Activated CD8-positive, alpha-beta memory T cell treated with anti-CD3 and anti-CD28 coated beads, Interleukin-2, amount 50 U/mL, for 24 hours (primary cell): ENCODE results near the gene KIAA1671.

ENCODE experiments used
- DNase-seq: peaks from one replicate; pipeline ENCODE4 v3.0.0-alpha.2; 2020; ENCODE audit errors: extremely low read depth

Gene KIAA1671

DNA sequence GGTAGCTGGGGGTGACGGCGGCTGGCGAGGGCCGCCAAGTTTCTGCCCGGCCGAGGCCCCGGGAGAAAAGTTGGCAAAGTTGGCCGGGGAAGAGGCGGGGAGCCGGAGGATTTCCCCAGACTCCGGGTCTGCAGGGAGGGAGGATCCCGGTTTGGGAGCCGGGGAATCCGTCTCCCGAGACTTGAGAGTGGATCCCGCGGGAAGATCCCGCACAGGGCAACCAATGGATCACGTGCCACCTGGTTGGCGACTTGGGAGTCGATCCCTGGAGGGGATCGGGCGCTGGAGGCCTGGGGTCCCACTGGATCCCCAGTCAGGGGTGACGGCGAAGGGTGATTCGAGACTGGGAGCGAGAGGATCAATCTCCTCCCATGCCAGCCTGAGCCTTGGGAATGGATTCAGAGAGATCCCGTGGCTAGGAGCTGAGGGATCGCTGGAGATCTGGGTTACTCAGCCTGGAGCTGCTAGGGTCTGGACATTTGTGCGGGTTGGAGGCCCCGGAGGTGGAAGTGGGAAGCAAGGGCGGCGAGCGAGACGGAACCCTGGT is 394 bp downstream of the KIAA1671 start:
- no peak for DNase-seq

DNA sequence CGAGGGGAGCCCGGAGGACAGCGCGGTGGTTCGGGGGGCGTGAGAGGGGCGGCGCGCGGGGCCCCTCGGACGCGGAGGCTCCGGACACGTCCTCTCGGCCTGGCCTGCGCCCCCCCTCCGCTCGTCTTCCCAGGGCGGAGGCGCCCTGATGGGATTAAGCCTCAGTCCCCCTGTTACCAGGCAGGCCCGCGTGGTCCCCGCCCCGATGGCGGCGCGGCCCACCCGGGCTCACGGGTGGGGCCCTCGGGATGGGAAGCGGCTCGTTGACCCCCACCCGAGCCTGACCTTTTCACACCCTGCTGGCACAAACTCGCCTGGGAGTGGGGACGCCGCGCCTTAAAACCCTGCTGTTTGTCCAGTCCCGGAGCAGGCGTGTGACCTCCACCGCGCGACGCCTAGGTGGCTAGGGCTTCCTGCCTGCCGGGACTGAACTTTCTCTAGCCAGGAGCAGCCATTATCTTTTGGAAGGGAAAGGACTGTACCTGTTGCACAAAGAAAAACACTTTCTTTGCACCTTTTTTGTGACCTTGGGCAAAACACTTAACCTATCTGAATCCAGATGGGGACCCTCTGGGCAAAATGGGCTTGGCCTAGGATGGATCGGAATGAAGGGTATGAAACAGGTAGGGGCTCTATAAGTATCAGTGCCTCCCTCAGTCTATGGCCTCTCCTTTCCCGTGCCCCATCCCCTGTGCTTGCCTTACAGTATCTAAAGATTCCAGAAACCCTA is 1.0 kb downstream of the KIAA1671 start:
- no peak for DNase-seq

DNA sequence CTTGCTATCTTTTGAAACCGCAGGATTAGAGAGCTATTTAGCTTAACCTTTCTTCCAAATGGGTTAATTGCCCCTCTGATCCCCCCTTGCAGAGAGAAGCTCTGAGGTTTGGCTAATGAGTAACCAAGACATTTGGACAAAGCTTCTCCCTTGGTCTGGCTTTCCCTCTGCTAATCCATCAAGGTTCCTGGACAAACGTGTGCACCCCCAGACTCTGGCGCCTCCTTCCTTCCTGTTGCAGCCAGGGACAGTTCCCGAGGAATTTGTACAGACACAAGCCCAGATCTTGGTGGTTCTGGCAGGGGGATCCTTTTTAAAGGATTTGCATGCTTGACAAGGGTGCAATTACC is 1.6 kb downstream of the KIAA1671 start:
- no peak for DNase-seq

DNA sequence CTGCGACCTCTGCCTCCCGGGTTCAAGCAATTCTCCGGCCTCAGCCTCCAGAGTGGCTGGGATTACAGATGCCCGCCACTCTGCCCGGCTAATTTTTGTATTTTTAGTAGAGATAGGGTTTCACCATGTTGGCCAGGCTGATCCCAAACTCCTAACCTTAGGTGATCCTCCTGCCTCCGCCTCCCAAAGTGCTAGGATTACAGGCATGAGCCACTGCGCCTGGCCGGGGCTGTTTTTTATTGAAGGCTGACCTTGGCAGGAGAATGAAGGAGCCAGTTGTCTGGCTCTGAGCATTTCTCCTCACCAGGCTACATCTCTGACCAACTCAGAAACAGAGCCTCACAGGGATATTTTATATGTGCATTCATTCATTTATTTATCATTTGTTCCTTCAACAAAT is 2.3 kb downstream of the KIAA1671 start:
- DNase-seq, result no peak

DNA sequence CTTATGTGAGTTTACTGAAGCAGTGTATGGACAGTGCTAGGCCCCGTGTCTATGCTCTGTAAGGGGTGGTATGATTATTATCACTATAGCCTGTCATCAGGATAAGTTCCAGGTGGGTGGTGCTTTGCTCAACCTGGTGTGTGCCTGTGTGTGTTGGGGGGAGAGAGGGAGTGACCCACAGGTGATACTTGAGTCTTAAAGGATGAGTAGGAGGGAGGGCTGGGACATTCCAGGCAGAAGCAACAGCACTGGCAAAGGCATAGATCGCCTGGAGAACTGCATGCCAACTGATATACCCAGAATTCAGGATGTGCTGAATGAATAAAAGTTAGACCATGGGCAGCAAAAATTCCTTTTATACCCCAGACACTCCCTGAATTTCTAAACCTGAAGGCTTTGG is 4.5 kb downstream of the KIAA1671 start:
- DNase-seq, result no peak

DNA sequence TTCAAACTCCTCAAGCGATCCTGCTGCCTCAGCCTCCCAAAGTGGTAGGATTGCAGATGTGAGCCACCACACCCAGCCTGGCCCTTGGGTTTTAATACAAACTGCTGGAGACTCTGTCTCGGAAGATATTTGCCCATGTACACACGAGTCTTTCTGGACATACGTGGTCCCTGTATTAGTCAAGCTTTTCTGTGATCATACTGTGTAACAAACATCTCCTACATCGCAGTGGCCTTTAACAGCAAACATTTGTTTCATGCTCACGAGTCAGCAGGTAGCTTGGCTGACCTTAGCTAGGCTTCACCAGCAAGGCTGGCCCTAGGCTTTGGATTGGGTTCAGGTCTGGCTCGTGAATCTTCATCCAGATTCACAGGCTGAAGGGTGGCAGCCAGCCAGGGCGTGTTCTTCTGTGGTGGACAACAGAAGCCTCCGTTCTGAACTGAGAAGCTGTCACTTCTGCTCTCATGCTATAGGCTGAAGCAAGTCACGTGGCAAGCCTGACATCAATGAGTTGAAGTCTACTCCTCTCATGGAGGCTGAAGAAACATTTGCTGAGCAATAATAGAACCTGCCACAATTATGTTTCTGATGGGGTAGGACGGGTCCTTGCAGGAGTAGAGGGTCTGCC is 8.8 kb downstream of the KIAA1671 start:
- DNase-seq, result no peak

DNA sequence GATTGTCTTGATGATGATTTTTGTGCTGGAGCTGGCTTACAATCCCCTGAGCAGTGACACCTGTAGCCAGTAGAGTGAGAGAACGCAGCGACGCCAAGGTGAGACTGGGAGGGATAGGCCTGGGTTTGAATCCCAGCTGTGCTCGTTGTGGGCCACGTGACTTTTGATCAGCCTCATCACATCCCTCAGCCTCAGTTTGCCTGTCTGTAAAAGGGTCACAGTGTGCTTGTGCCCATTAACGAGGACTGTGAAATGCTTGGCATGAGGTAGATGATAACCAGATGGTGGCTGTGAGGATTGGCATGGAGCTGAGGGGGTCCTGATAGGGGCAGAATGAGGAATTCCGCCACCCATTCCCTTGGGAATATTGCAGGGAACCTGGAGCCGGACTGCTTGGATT is 9.6 kb downstream of the KIAA1671 start:
- DNase-seq, result no peak

DNA sequence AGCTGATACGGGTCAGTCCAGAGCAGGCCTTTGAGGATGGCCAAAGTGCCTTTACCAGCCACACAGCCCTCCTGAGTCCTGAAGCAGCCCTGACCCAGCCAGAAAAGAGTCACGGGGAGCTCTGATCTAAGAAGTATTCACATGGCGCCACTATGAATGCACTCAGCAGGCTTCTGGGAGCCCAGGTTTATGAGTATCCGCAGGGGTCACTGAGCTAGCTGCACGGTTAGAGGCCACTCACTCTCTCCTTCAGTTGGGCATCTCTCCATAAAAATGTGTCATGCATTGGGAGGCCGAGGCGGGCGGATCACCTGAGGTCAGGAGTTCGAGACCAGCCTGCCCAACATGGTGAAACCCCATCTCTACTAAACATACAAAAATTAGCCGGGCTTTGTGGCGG is 10.3 kb downstream of the KIAA1671 start:
- DNase-seq, result no peak

DNA sequence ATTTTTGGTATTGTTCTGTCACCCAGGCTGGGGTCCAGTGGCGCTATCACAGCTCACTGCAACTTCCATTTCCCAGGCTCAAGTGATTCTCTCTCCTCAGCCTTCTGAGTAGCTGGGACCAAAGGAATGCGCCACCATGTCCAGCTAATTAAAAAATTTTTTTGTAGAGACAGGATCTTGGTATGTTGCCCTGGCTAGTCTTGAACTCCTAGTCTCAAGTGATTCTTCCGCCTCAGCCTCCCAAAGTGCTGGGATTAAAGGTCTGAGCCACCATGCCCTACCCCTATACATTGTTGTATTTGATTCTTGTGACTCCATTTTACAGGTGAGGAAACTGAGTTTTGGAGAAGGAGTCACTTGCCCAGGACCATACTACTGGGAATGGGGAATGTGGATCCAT is 11.9 kb downstream of the KIAA1671 start:
- DNase-seq, result no peak

DNA sequence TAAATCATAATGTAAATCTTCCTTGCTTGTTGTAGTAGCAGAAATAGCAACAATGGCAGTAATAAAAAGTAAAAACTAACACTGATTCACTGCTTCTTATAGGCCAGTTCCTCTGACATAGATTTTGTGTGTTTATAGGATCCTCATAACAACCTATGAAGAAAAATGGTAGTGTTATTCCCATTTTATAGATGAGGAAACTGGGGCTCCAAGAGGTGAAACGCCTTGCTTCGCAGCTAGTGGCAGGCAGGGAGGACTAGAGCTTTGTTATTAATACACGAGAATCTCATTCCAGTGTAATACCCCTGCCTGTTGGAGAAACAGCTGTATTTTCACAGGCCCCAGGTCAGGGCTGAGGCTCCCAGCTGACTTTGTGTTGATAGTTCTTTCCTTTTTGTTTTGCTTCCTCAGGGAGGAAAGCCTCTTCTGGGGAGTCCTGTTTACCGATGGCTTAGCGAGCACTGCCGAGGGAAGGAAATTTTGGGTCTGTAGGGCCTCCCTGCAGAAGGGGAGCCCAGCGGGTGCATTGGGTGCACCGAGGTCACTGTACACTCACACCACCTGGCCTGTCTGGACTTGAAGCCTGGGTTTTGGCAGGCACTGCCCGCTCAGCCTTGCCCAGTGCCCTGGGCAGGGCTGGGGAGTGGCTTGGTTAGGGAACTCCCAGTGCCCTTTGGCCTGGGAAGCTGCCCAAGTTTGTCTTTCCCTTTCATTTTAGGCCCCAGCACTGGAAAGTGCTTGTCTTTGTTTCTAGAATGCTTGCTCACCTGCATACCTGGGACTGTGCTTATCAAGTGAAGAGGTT is 13.5 kb downstream of the KIAA1671 start:
- DNase-seq, result no peak

DNA sequence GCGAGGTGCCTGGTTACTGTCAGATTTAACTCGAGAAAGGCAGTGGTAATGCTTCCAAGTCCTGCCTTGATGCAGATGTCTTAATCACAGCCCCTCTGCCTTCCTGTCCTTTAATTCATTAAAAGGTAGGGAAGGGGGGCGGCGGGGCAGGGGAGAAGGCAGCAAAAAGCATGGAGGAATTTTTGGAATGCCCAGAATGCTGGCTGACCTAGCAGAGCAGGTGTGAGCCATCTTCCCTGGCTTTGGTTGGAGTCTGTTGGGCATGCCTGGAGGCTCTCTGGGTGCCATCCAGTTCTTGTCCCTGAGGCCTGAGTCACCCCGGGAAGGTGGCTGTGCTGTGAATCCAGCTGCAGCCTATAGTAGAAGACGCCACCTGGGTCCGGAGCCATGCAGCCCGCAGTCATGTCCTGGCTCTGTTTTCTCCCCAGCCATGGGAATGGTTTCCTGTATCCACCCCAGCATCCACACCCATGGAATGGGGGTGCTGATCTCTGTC is 15.6 kb downstream of the KIAA1671 start:
- no peak for DNase-seq

DNA sequence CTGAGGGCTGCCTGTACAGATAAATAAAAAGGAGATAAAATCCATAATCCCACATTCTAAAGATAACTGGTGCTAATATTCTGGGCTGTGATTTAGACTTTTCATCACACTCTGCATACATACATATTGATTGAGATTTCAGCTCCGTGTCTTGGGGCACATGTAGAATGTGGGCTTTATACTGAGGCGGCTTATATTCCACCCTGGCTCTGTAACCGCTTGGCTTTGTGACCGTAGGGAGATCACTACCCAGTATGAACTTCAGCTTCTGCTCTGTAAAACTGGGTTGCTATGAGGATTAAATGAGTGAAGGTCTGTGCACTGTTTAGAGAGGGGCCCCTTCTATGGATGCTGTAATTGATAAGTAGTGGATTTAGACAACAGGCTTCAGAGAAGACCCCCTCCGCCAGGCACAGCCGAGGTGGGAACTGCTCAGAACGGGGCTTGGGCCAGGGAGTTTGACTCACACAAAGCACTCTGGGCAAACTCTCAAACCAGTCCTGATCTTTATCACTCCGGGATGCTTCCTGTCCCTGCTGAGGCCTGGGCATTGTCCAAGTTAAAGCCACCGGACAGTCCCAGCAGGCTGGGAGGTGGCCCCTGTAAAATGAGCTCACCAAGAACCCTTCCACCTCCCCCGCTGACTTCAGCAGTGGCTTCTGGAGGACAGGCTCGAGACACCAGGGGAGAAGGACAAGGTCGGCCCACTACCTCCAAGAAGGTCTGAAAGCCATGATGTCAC is 17.2 kb downstream of the KIAA1671 start:
- no peak for DNase-seq

DNA sequence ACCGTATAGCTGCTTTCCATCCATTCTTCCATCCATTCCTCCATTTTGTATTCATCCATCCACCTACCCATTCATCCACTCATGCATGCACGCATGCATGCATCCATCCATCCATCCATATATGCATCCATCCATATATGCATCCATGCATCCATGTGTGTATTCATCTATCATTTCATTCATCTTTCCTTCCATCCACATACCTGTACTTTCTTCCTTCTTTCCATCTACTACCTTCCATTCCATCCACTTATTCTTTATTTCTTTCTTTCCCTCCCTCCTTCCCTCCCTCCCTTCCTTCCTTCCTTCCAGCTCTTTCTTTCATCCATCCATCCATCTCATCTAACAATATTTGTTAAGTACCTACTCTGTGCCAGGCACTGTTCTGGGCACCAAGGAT is 19.9 kb downstream of the KIAA1671 start:
- DNase-seq, result no peak

DNA sequence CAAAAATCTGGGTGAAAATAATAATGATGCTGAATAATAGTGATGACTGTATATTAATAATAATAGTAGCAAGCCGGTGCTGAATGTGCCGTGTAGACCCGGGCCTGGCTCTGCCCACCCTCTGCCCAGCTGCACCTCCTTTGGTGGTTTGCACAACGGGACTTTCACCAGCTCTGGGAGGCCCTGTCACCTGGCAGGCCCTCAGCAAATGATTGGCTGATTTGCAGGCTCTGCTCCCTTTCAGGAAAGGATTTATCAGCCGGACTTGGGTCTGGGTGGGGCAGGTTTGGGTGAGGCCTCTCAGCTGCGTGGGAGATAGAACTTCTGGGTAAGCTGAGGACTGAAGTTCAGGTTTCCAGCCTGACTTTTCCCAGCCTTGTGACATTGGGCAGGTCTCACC is 21.4 kb downstream of the KIAA1671 start:
- DNase-seq, result no peak

DNA sequence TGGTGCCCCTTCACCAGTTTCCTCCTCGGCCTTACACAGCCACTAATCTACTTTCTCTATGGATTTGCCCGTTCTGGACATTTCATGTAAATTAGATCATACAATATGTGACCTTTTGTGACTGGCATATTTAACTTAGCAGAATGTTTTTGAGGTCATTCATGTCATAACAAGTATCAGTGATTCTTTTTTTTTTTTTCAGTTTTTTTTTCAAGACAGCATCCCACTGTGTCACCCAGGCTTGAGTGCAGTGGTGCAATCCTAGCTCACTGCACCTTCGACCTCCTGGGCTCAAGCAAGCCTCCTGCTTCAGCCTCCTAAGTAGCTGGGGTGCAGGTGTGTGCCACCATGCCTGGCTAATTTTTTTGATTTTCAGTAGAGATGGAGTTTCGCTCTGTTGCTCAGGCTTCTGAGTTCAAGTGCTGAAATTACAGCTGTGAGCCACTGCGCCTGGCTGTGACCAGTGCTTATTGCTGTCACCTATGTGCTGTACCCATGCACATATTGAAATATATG is 22.7 kb downstream of the KIAA1671 start:
- DNase-seq, result no peak

DNA sequence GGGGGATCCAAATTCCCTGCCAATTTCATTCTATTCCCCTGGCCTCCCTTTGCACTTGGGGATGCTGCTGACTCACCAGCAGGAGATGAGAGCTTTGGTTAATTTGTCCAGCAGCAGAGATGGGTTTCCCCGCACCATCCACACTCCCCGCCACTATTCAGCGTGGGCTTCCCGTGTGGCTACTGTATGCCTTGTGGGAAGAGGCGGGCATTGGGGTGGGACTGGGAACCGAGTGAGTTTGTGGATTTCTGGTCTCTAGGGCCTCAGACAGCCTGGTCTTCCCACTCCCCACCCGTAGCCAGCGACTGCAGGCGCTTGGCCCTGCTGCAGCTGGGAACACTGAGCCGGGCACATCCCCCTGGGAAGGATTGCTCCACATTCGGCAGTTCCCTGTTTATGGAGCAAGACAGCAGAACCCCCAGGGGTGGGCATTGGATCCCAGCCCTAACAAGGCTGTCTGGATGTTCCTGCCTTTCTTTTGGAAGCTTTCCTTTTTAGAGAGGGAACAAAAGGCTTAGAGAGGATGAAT is 23.4 kb downstream of the KIAA1671 start:
- DNase-seq, result no peak

DNA sequence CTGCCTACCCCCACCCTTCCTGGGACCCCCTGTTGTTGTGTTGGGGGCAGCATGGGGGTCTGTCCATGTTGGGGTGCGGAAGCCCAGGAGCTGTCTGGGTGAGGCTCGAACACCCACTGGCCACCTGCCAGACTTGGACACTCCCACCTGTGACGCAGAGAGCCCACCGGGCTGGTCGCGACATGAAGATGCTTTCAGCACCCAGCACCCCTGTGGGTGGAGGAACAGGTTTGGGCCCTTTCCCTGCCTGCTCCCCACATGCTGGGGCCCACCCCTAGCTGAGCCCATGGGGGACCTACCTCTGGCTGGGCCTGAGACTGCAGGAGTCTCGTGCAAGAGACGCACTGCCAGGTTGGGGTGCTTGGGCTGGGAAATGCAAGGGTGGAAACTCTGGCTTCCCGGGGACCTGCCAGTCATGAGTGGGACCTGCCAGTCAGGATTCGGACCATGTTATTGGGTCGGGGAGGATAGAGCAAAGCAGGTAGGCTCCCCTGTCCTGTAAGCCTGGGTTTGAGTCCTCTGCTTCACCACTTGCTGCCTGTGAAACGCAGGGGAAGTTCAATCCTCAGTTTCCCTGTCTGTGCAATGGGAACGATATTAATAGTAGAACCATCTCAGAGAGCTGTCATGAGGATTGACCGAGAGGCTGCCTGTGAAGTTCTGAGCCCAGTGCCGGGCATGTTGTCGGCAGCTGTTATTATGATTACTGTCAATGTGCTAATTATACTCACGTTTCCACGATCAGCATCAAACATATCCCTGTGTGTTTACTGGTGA is 24.1 kb downstream of the KIAA1671 start:
- DNase-seq, result no peak

DNA sequence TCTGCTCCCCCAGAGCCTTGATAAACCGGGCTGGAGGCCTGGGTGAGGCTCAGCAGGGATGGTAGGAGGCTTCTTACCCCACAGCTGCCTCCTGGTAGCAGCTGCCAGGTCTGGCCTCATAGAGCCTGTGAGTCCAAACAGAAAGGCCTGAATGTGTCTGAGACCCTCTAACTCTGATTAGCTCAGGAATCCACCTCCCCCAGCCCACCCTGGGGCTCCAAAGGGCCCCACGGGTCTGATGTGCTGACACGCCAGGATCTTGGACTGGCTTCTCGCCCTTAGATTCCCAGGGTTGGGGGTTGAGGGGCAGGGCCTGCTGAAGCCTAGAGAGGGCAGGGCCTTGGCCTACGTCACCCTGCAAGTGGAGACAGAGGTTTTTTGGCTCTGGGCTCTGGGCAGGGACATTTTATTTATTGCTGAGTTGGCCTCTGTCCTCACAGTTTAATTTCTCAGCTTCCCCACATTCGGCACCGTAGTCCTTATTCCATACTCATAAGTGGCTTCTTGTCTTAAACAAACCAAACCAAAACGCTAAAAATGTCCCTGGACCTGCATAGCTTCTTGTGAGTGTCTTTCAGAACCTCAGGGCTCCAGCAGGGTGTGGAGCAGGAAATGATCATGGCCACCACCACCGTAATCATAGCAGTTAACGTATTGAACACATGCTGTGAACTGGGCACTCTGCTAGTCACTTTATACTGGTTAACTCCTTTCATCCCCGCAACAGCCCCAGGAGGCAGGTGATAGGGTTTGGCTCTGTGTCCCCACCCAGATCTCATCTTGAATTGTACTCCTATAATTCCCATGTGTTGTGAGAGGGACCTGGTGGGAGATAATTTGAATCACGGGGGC is 25.1 kb downstream of the KIAA1671 start:
- no peak for DNase-seq

DNA sequence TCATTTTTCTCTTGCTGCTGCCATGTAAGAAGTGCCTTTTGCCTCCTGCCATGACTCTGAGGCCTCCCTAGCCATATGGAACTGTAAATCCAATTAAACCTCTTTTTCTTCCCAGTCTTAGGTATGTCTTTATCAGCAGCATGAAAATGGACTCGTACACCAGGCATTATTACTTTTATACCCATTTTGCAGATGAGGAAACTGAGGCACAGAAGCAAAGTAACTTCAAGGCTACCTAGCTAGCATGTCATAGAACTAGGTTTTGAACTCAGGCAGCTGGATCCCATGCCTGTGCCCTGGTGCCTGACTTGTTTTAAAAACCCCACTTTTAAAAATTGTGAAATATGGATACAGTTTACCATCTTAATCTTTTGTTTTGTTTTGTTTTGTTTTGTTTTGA is 25.8 kb downstream of the KIAA1671 start:
- no peak for DNase-seq

DNA sequence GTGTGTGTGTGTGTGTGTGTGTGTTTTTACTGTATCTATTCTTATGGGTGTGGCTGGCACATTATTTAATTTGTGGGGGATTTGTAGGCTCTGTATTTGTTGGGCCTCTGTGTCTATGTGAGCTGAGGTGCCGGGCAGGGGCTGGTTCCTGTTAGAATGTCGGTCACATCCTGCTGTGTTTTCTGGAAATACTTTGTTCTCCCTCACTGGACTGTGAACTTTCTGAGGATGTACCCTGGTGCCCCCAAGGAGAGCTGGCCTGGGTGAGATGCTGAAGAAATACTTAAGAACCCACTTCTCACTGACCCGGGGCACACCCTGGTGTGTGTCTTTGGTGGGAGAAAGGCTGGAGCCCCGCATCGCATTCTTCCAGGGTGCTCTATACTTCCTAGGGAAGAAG is 28.6 kb downstream of the KIAA1671 start:
- DNase-seq, result no peak
